ENCODE data around the gene SIGMAR1.

SIGMAR1 gene

DNA sequence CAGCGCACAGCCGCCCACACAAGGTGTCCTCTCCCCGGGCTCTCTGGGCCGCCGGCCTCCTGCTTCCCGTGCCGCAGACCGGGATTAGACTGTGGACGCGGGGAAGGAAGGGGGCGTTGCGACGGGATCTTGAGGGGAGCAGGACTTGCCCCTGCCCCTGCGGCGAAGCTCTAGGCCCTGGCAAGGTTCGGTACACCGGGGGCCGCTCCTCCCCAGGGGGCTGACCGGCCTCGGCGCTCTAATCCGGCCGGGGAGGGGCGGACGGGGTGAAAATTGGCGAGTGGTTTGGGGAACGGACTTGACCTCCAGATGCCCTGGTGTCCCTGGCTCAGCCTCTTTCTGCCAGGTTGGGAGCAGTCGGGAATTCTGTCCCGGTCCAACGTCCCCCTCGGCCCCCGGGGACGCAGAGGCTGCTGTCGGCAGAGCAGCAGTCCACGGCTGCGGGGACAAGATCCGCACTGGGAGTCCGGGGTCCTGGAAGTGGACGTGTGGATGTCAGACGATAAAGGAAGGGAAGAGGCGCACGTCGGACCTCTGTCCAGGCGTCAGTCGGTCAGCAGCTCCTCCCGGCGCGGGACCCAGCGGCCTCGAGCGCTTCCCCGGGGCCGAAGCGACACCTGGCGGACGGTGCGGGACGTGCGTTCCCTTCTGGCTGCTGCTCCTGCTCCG, 46.2 kb downstream of the SIGMAR1 start:
- DNase-seq (ENCODE audit: low read depth): no peak
- TF ChIP-seq, protein P1, sequence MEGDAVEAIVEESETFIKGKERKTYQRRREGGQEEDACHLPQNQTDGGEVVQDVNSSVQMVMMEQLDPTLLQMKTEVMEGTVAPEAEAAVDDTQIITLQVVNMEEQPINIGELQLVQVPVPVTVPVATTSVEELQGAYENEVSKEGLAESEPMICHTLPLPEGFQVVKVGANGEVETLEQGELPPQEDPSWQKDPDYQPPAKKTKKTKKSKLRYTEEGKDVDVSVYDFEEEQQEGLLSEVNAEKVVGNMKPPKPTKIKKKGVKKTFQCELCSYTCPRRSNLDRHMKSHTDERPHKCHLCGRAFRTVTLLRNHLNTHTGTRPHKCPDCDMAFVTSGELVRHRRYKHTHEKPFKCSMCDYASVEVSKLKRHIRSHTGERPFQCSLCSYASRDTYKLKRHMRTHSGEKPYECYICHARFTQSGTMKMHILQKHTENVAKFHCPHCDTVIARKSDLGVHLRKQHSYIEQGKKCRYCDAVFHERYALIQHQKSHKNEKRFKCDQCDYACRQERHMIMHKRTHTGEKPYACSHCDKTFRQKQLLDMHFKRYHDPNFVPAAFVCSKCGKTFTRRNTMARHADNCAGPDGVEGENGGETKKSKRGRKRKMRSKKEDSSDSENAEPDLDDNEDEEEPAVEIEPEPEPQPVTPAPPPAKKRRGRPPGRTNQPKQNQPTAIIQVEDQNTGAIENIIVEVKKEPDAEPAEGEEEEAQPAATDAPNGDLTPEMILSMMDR (conservative IDR thresholded peaks at IDR 0.05; ENCODE audit: low read depth, low read length): peak; percentile 88
- no peak overlapping the region for H3K4me3 ChIP-seq (ENCODE audit: low read length)

DNA sequence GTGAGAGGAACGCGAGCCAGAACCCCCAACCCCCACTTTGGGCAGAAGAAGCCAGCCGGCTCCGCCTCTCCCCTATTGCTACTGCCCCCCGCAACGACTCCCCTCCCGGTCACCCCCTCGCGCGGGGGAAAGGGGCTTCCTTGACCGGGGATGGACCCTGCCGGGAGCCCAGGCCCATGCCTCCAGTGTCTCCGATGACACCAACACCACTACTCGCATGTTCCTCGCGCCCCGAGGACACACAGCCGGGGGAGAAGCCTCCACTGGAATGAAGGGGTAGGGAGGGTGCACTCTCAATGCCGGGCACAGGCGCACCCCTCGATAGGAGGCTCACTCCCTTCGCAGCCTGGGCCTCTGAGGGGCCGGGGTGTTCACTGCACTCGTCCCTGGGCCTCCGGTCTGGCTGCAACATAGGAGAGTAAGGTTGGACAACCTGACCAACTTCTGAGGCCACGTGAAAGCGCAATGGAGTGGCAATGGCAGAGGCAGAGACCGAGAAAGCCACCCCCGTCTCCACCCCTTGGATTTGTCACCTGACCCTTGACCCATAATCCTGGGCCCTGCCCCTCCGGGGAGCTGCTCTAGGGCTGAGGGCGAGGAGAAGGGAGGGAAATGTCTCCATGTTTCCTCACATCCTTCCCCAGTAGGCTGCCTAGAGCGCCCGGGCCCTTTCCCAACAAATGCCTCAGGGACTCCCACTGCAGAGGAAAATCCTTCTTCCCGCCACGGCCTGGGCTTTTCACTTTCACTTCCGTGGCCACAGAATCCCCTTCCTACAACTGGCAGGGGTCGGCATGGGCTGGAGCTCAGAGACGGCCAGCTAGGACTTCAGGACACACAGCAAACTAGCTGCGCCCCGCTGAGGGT, 47.0 kb downstream of the SIGMAR1 start:
- no peak overlapping the region for H3K4me3 ChIP-seq (ENCODE audit: low read length)
- TF ChIP-seq, protein P1 (conservative IDR thresholded peaks at IDR 0.05; ENCODE audit: low read depth, low read length): no peak

DNA sequence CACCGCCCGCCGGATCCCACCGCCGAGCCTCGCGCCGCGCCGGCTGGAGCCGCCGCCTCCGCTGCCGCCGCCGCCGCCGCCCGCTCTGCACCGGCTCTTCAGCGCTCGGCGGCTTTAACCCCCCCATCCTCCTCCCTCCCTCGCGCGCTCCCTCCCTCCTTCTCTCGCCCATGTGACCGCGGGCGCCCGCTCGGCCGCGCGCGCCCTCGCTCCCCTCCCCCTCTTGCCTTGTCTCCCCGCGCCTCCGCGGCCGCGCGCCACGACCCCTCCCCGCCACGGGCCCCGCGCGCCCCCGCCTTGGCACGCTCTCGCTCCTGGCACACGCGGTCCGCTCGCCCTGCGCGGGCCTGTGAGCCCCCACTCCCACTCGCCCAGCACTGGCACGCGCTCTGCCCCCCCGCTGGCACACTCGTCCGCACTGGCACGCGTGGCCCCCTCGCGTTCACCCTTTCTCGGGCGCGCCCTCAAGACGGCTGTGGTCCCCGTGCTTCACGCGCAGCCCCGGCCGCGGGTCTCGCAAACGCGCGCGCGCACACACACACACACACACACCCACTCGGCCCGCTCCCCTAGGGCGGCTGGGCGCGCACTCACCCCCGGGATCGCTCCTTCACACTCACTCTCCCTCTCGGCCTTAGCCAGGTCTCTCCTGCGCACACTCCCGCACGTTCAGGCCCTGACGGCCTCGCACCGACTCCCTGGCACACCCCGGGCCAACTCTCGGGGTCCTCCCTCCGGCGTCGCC, 47.8 kb downstream of the SIGMAR1 start, which contains the start of gene CNTFR:
TSS of gene CNTFR (minus strand) at position 89 of the 745 bp plus-strand sequence. CDS start 20,743 bp downstream, outside the sequence.
- TF ChIP-seq, protein P1 (conservative IDR thresholded peaks at IDR 0.05; ENCODE audit: low read depth, low read length): no peak
- peak within 1 kb of the TSS; percentile 12 for H3K4me3 ChIP-seq (ENCODE audit: low read length)
- no peak for DNase-seq (ENCODE audit: low read depth)

More for the DNA sequence above, 47.0 kb downstream of the SIGMAR1 start:
- DNase-seq (ENCODE audit: low read depth): no peak

GRCh38 chr9:34588671-34589635, 48.6 kb downstream of the SIGMAR1 start:
- no peak for DNase-seq (ENCODE audit: low read depth)
- H3K4me3 ChIP-seq (ENCODE audit: low read length): no peak overlapping the region
- TF ChIP-seq, protein P1 (conservative IDR thresholded peaks at IDR 0.05; ENCODE audit: low read depth, low read length): no peak

GRCh38 chr9:34587271-34587670, 50.3 kb downstream of the SIGMAR1 start:
- no peak for DNase-seq (ENCODE audit: low read depth)
- TF ChIP-seq, protein P1 (conservative IDR thresholded peaks at IDR 0.05; ENCODE audit: low read depth, low read length): no peak
- H3K4me3 ChIP-seq (ENCODE audit: low read length): no peak overlapping the region

Data from retinal pigment epithelial cell (primary cell).